PC-9 (cell line): ENCODE measurements around the gene THADA.

ENCODE experiments used
- CTCF ChIP-seq: fragments of 200-600 bp; sonication (generic); conservative IDR thresholded peaks from 2 replicates; pipeline ENCODE4 v1.6.1; 2017; ENCODE audit warnings: mixed run types, antibody characterized with exemption, mild to moderate bottlenecking, moderate library complexity
- EZH2 ChIP-seq: fragments of 200-600 bp; sonication (generic); IDR thresholded peaks from 2 replicates; pipeline ENCODE4 v1.8.0; 2017; ENCODE audit warnings: antibody characterized with exemption, low read depth

GRCh38 chr2:43419876-43420275 is 176.0 kb downstream of the THADA start:
- TF ChIP-seq EZH2: no peak
- no peak for TF ChIP-seq CTCF
